Hepatocyte (in vitro differentiated cells): ENCODE data around the gene GALNT17. TPM values are rescaled to one million over a fixed set of nuclear protein-coding genes. Genes with fewer than 3 reads are reported as not detected.

Experiments used
- microRNA-seq: library from miRNA; unstranded; fragments of <30 nt; microRNA quantifications from one replicate; pipeline ENCODE4, GENCODE V29; 2017
- polyA plus RNA-seq: library from polyadenylated mRNA; unstranded; fragments of >200 nt; fragmentation: Nextera tagmentation; extraction: Ambion mirVana; gene quantifications from 2 replicates; pipeline ENCODE4 v1.2.1, GENCODE V29; 2016
- small RNA-seq: library from RNA; depleted of rRNA; stranded (forward); fragments of <200 nt; gene quantifications from one replicate; pipeline ENCODE3, GENCODE V24; 2014
- total RNA-seq: library from RNA; depleted of rRNA; stranded (reverse); fragments of >200 nt; gene quantifications from 2 replicates; pipeline ENCODE4 v1.2.3, GENCODE V29; 2014

GALNT17 gene
- total and polyA plus RNA-seq, 2 experiments from 2014 or later = 4.3 to 8.1 TPM

Small RNAs within 50 kb of the gene (microRNA-seq; reads per million reads assigned to microRNA genes)
- not detected for gene MIR3914-1
- not detected for gene MIR3914-2

Small RNAs within 50 kb of the gene (small RNA-seq; reads per million reads assigned to genes)
- gene MIR3914-1 (not detected), gene RN7SKP75 (not detected)
